Measurements from ENCODE around the gene DHODH. TPM values are rescaled to one million over a fixed set of nuclear protein-coding genes. Genes with fewer than 3 reads are reported as not detected.

DHODH gene
- total and polyA plus RNA-seq, 10 of the 15 experiments (the other 5 are each of a cell fraction or from before 2014, with no cell fraction given): 3.4 to 23.3 (median 13.2) TPM

- ChIA-PET SMC1A (ENCODE audit: uncharacterized antibody, unreplicated experiment) (interaction anchor here (0.8 kb wide), 1 partner anchor 52 kb away, joined by 3 read pairs; no protein-coding TSS in a partner anchor), CTCF (interaction anchor here (1.3 to 2.2 kb wide), 2 partner anchors 82 to 402 kb away, joined by 3 to 5 read pairs; no protein-coding TSS in a partner anchor)
These were observed 4.8 kb downstream of the DHODH start for GRCh38 chr16:72013389-72013788.

GRCh38 chr16:72013888-72014581, 5.5 kb downstream of the DHODH start:
- no peak for FAIRE-seq
- Histone ChIP-seq H3K4me3 (no peak overlapping the region), H2AFZ (ENCODE audit: control insufficient read depth, low read depth, low read length) (no peak overlapping the region), H3K27me3 (replicated peaks in 1 of 2; ENCODE audit: control insufficient read depth in 2 of 2, insufficient read depth in 2 of 2, low read length in 1 of 2) (no peaks in the 10 kb centered on the region), H3K9me3 (replicated peaks; ENCODE audit: control insufficient read depth, insufficient read depth, low read length) (no peaks in the 10 kb centered on the region), H3K36me3 (ENCODE audit: control insufficient read depth in 2 of 2, insufficient read depth in 2 of 2, low read length in 1 of 2) (peaks cover 3 to 8% of the 10 kb centered on the region in 2 experiments), H4K20me1 (ENCODE audit: control insufficient read depth, insufficient read depth) (no peaks in the 10 kb centered on the region), H3K79me2 (ENCODE audit: control insufficient read depth, insufficient read depth, low read length) (no peaks in the 10 kb centered on the region; the same call in 1 of the 2 replicates), H3K27ac (ENCODE audit: control insufficient read depth, insufficient read depth) (no peak overlapping the region), H3K4me1 (ENCODE audit: control insufficient read depth, insufficient read depth, low read length) (0 out of 2 replicates have a peak, but pooled peaks cover 4% of the 10 kb centered on the region), H3K9ac (ENCODE audit: control insufficient read depth, insufficient read depth, low read length) (no peak overlapping the region), H3K4me2 (ENCODE audit: control insufficient read depth, insufficient read depth) (no peak overlapping the region)
- intact Hi-C loops (cut with micrococcal nuclease; ENCODE audit: unreplicated experiment) (no loop called here), in situ Hi-C loops (cut with MboI) (no loop called here)
- ChIA-PET SMC1A (ENCODE audit: uncharacterized antibody, unreplicated experiment) (interaction anchor here (0.8 kb wide), 1 partner anchor 53 kb away, joined by 3 read pairs; no protein-coding TSS in a partner anchor), CTCF (interaction anchor here (0.9 to 2.2 kb wide), 3 partner anchors 81 to 403 kb away, joined by 3 to 5 read pairs (median 4); no protein-coding TSS in a partner anchor), RAD21 (ENCODE audit: unreplicated experiment) (no interaction called here), POLR2A (interaction anchor here (0.5 to 0.6 kb wide), 2 partner anchors 96 to 183 kb away, joined by 3 to 6 read pairs; no protein-coding TSS in a partner anchor)
- 58% methylated on average over 15 of the region's 15 CpGs for WGBS (ENCODE audit: insufficient coverage, insufficient replicate concordance, low lambda C conversion rate, missing lambda C conversion rate)
- DNase-seq (ENCODE audit: low read depth, low spot score): no peak
- no TSS peak for BruUV-seq (replicated peaks)
- ATAC-seq: peak; percentile 13; the same call in 2 of the 3 replicates
- TF ChIP-seq NR2C2 (IDR thresholded peaks at IDR 0.05; ENCODE audit: borderline replicate concordance, control insufficient read depth, insufficient read length, low read depth) (no peak), ZBTB11 (CRISPR knock-in tag; IDR thresholded peaks at IDR 0.05) (peak; percentile 54), RUNX3 (IDR thresholded peaks at IDR 0.05; ENCODE audit: low read length) (peak; percentile 15; the same call in 1 of the 2 replicates), POLR2AphosphoS5 (IDR thresholded peaks at IDR 0.05; ENCODE audit: low read length) (no peak)

More at GRCh38 chr16:72013389-72013788, 4.8 kb downstream of the DHODH start:
- WGBS (ENCODE audit: insufficient coverage, insufficient replicate concordance, low lambda C conversion rate, missing lambda C conversion rate): 72% methylated on average over 5 of the region's 5 CpGs
- Histone ChIP-seq H3K9ac (ENCODE audit: control insufficient read depth, insufficient read depth, low read length) (no peak overlapping the region), H4K20me1 (ENCODE audit: control insufficient read depth, insufficient read depth) (no peaks in the 10 kb centered on the region), H3K79me2 (ENCODE audit: control insufficient read depth, insufficient read depth, low read length) (peaks cover 4% of the 10 kb centered on the region), H3K27ac (ENCODE audit: control insufficient read depth, insufficient read depth) (no peak overlapping the region), H3K4me2 (ENCODE audit: control insufficient read depth, insufficient read depth) (no peak overlapping the region), H3K4me3 (no peak overlapping the region), H3K9me3 (replicated peaks; ENCODE audit: control insufficient read depth, insufficient read depth, low read length) (no peaks in the 10 kb centered on the region), H2AFZ (ENCODE audit: control insufficient read depth, low read depth, low read length) (no peak overlapping the region), H3K4me1 (ENCODE audit: control insufficient read depth, insufficient read depth, low read length) (0 out of 2 replicates have a peak, but pooled peaks cover 4% of the 10 kb centered on the region), H3K27me3 (replicated peaks in 1 of 2; ENCODE audit: control insufficient read depth in 2 of 2, insufficient read depth in 2 of 2, low read length in 1 of 2) (no peaks in the 10 kb centered on the region), H3K36me3 (ENCODE audit: control insufficient read depth in 2 of 2, insufficient read depth in 2 of 2, low read length in 1 of 2) (peaks cover 3 to 8% of the 10 kb centered on the region in 2 experiments)
- BruUV-seq (replicated peaks): no TSS peak
- intact Hi-C loops (cut with micrococcal nuclease; ENCODE audit: unreplicated experiment) (no loop called here), in situ Hi-C loops (cut with MboI) (no loop called here)
- ChIA-PET RAD21 (ENCODE audit: unreplicated experiment) (no interaction called here), POLR2A (interaction anchor here (0.5 to 0.6 kb wide), 2 partner anchors 95 to 183 kb away, joined by 3 to 6 read pairs; no protein-coding TSS in a partner anchor)
- FAIRE-seq (no peak), DNase-seq (ENCODE audit: low read depth, low spot score) (no peak), ATAC-seq (no peak)
- TF ChIP-seq EED (IDR thresholded peaks at IDR 0.05; ENCODE audit: low read depth): no peak
- TF ChIP-seq IKZF1 (conservative IDR thresholded peaks at IDR 0.05): 0 out of 2 replicates have a peak, but pooled peaks have one; percentile 17
- no peak for TF ChIP-seq BRCA1 (IDR thresholded peaks at IDR 0.05; ENCODE audit: low read depth, low read length)

Data from GM12878 (cell line).